Measurements from ENCODE around the gene PDIA5.

- no peak for TF ChIP-seq CTCF (IDR thresholded peaks at IDR 0.05)
- no peak for TF ChIP-seq POLR2A (IDR thresholded peaks at IDR 0.05)
Measured at GRCh38 chr3:123093696-123094095, 26.9 kb downstream of the PDIA5 start.
